HG02798 (cell line): ENCODE results near the gene ZNF700.
"Not testable (repeated sequence)": the region's sequence is repeated elsewhere in the genome, so short reads cannot be mapped to it uniquely, and the experiment has no call there.

Experiments
- ATAC-seq: cut with Tn5 transposase; IDR thresholded peaks from one replicate; pipeline ENCODE4 v1.9.1; 2021; ENCODE audit warnings: mild to moderate bottlenecking; ENCODE audit not compliant: unreplicated experiment, poor library complexity

The ZNF700 gene

GRCh38 chr19:11984986-11985385 lies 60.1 kb downstream of the ZNF700 start:
- no peak for ATAC-seq

GRCh38 chr19:11986754-11987153 lies 61.8 kb downstream of the ZNF700 start:
- ATAC-seq = no peak

- ATAC-seq = peak; percentile 84
Measured at GRCh38 chr19:11987405-11988281, 62.7 kb downstream of the ZNF700 start.

DNA sequence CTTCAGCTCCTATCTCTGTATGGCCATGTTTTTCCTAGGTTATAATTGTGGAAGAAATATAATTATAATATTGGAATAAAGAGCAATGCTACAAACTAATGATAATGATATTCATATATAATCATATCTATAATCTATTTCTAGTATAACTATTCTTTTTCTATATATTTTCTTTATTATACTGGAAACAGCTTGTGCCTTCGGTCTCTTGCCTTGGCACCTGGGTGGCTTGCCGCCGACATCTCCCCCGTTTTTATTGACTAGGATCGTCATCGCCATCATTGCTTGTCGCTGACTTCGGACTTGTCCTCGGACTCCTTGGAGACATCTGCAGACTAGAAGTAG lies 64.2 kb downstream of the ZNF700 start:
- no peak for ATAC-seq

DNA sequence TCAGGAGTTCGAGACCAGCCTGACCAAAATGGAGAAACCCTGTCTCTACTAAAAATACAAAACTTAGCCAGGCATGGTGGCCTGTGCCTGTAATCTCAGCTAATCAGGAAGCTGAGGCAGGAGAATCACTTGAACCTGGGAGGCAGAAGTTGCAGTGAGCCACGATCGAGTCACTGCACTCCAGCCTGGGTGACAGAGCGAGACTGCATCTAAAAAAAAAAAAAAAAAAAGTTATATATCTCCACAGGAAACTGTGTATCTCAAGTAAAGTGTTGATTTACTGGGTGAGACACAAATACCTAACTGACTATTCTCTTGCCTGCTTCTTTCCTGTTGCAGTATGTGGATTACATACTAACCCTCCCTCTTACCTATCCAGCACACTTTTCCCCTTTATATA lies 67.0 kb downstream of the ZNF700 start:
- ATAC-seq = not testable (repeated sequence)

DNA sequence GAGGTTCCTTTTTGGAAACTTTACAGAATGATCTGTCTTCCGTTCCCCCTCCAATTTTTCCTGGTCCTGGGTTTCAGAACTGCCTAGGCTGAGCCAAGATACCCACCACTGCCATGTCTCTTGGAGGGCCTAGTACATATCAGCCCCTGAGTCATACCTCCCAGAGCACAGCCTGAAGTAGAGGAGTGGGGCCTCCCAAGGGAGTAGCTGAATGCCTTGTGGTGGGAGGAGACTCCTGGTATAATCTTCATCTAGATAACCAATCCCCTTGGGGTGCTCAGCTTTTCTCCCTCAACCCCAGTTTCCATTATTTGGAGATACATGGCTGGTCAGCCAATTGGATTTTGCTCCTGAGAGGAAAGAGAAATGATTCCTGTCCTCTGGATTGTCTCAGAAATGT lies 70.3 kb downstream of the ZNF700 start:
- no peak for ATAC-seq
